Kidney tubule cell (primary cell): ENCODE results near the gene KLF16.

Experiments
- DNase-seq: peaks from one replicate; pipeline ENCODE4 v3.0.0-alpha.2; 2018; ENCODE audit warnings: low spot score

Gene KLF16

DNA sequence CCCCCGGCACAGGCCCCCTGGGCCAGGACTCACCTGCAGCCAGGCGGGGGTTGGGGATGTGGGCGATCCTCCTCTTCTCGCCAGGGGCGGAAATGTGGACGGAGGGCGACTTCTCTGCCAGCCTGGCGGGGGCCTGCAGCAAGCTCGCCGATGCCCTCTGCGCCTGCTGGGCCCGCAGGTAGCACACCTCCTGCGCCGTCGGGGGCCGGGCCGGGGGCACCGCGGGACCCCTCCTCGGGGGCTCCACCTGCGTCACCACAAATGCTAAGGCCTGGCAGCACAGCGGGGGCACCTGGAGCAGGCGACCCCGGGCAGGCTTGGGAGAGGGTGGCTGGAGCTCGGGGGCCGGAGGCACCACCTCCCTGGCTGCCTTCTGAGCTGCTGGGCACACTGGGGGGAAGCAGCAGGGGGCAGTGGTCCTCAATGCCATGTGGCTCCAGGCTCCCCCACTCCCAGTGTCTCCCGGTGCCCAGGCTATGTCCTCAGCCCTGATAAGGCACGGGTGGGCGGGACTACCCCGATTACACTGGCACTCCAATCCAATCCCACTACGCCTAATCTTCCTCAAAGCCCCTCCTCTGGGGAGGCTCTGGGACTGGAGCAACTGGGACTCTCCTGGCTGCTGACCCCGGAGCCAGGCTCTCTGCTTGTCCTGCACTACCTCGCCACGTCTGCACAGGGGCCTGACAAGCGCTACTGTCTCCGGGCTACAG lies 39.7 kb downstream of the KLF16 start:
- no peak for DNase-seq

DNA sequence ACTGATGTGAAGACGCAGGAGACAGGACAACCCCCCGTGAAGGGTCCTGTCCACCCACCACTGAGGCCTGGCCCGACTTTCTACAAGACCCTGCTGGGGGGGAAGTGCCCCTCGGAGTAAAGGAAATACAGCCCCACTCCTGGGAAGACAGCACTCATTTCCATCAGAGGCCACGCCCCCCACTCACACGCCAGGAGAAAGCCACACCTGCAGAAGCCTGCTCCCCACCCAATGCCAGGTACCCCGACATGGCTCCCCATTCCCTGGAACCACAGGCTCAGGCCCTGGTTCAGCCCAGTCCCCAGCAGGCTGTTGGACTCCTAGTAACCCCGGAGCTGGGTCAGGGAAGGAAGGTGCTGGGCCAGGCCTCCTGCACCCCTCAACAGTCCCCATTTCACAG lies 40.4 kb downstream of the KLF16 start:
- no peak for DNase-seq

DNA sequence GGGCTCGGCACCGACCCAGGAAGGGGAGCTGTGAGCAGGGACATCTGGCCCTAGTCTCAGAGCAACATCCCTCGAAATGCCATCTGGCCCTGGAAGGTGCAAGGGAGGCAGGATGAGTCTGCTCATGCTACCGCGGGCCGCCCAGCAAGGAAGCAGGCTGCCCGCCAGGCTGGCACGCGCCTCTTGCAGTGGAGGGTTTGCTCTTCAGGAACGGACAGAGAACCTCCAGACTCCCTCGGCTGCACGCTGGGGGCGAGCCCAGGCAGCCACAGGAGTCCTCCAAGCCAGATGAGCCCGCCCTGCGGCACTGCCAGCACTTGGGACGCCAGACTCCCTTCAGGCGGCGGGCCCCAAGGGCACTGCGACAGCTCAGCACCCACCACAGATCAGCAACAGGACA lies 41.2 kb downstream of the KLF16 start:
- no peak for DNase-seq

DNA sequence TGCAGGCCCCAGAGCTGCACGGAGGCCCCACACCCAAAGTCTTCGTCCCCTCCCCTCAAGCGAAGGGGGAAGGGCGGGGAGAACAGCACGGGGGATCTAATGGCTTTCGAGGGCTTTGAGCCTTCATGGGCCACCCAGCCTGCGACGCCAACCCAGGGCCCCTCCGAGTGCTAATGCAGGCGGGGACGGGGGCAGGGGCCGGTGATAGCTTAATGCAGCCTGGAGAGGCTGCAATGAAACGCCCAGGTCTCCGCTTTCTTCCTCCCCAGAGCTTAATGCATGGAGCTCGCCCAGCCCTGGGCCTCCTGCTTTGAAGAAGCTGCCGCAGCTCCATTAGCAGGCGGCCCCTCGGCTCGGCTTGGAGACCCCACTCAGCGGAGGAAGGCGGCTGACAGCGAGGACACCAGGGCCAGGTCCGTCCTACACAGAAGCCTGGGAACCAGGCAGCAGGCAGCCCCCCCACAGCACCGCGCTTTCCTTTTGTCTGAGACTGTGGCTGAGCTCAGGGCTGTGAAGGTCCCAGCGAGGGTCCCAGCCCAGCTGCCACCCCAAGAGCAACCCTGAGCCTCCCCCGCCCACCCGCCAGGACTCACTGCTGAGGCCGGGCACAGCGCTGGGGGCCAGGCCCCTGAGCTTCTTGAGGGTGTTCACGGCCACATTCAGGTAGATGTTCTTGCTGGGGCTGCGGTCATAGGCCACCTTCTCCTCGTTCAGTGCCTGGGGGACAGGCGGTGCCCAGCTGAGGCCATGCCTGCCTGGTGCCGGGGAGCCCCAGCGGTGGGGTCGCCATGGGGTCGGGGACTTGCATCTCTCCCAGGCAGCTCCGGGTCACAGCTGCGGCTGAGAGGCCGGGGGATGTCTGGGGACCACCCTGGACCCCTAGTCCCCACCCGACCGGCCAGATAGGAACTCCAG lies 43.8 kb downstream of the KLF16 start:
- DNase-seq, result no peak

DNA sequence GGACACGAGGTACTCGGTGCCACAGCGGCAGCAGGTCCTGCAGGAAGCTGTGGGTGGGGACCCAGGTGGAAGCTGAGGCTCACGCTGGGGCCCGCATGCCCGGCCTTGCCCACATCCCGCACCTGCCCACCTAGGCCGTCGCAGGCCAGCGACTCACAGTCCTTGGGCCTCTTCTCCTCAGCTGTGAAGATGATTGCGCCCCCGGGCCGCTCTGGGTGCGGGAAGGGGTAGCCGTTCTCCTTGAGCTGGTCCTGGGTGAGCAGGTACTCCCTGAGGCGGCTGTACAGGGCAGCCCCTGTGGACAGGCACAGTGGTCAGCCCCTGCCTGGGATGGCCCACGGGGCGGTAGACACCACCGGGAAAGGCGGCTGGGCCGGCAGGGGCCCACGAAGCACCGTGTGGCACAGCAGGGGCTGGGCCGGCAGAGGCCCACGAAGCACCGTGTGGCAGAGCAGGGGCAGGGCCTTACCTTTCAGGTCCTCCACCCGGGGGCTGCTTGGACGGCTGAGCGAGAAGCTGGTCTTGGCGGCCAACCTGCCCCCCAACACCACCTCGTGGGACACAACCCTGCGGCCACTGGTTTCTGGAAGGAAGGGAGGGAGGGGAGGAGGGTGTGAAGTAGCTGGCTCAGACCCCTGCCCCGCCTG lies 44.7 kb downstream of the KLF16 start:
- DNase-seq, result no peak

DNA sequence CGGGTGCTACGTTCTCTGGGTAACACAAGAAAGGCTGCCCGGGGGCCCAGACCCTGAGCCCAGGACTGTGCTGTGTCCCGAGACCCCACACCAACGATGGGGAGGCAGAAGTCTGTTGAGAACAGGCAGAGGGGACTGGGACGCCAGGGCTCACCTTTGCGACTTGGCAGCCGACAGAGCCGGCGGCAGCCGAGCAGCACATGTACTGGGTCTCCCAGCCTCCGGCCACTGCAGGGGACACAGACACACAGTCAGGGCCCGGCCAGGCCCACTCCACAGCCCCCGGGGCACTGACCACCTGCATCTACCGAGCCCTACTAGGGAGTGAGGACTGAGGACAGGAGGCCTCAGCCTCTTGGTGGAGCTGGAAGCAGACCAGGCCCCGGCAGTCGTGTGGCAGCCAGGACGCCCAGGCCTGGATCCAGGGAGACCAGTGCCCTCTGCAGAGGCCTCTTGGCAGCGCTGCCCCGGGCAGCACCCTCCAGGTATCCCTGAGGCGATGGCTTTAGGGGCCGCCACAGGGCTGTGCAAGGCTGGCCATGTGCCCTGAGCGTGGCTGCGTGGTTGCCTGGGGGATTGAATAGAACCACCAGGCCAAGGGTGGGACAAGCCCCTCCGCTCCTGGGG lies 45.7 kb downstream of the KLF16 start:
- DNase-seq, result no peak

DNA sequence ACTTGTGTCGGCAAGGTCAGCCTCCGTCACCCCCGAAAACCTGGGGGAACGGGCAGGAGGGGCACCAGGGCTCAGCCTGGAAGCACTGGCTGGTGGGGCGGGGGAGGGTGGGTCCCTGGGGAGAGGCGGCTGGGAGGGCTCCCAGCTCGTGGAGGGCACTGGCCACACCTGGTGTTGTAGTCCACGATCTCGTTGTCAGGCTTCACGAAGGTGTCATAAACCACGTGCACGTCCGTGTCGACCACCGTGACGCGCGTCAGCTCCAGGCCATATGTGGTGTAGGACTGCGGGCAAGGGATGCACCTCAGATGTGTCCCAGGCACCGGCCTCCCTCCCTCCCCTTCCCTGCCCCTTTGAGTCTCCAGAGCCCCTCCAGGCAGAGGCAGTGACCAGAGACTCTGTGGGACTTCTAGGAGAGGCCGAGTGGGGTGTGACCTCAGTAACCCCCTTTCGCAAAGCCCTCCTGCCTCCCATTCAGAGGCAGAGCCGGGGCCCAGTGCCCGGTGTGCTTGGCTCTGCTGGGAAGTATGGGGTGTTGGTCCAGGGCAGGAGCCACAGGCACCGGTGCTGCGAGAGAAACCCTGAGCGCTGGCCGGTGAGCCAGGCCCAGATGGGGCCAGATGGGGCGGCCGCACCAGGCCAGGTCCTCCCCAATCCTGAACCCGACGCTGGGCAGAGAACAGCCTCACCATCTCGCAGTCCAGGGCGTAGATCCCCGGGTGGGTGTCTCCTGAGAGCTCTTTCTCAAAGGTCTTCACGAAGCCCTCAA lies 46.7 kb downstream of the KLF16 start:
- DNase-seq, result no peak

DNA sequence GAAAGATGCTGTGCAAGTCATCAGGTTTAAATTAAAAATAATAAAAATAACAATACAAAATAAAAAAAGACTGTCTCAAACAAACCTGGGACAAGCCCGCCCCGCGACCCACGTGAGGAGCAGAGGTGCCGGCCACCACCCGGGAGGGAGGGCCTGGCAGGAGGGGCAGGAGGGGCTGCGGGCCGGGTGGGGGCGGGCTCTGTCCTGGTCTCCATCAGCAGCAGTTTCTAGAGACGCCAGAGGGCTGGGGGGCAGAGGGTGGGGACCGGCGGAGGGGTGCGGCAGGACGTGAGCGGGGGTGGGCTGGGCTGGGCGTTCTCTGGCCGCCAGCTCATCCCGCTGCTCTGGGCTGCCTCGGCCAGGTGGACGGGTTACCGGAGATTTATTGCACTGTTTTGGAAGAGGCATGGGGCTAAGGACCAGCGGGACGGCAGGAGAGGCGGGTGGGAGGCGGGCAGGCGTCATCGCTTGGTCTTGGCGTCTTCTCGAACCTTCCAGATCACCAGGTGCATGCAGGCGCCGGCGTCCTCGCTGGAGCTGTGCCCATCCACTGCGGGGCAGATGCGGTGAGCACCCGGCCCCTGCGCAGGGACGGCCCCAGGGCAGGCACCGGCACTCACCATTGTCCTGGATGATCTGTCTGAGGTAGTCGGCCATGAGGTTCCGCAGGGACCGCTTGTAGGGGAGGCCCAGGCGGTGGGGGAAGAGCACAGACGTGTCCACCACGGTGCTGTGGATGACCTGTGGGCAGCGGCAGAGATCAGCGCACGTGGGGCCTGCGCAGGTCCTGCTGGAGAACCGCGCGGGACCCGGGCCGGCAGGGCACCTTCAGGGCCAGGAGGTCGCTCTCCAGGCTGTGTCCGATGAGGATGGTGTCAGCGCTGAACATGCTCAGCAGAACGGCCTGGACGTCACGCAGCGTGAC lies 47.5 kb downstream of the KLF16 start:
- no peak for DNase-seq

DNA sequence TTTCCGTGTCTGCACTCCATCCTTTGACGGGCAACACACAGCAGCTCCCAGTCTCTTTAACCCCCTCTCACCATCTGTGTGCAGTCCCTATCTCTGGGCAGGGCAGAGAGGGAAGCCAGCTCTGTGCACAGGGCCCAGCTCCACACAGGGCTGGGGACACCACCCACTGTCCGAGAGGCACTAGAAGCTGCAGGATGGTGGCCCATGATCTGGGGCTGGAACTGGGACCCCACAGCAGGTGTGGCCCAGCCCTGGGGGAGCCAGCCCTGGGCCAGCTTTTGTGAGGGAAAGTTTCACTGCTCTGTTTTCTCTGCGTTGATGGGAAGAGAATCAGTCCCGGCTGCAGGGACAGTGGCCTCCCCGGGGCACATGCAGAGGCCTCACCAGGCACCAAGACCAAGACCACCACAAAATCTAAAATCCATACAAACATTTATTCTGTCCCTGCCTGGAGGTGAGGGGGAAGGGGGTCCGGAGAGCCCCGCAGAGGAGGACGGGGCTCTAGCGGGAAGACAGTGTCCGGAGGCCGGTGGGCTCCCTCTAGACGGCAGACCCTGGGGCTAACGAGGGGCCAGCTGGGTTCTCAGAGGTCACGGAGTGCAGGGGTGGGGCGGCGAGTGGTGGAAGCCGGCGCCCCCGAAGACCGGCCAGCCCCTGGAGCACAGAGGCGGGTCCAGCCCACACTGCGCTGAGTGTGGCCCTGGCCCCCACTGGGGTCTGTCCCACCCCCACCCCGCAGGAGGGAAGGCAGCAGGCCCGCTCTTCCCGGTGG lies 48.4 kb downstream of the KLF16 start:
- no peak for DNase-seq

DNA sequence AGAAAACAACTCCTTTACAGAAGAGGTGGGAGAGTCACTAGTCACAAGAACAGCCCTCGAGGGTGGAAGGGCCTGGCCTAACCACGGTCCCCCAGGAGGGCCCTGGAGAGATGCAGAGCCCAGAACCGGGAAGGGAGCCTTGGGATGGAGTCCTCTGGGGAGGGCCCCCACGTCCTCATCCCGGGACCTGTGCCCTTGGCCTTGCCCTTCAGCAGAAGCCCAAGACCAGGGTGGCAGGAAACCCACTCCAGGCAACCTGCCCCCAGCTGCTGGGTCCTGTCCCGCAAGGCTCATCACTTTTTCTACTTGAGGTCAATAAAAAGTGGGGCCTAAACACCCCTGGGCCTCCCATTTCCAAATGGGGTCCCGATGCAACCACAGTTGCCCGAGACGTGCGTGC lies 49.0 kb downstream of the KLF16 start:
- DNase-seq, result no peak

DNA sequence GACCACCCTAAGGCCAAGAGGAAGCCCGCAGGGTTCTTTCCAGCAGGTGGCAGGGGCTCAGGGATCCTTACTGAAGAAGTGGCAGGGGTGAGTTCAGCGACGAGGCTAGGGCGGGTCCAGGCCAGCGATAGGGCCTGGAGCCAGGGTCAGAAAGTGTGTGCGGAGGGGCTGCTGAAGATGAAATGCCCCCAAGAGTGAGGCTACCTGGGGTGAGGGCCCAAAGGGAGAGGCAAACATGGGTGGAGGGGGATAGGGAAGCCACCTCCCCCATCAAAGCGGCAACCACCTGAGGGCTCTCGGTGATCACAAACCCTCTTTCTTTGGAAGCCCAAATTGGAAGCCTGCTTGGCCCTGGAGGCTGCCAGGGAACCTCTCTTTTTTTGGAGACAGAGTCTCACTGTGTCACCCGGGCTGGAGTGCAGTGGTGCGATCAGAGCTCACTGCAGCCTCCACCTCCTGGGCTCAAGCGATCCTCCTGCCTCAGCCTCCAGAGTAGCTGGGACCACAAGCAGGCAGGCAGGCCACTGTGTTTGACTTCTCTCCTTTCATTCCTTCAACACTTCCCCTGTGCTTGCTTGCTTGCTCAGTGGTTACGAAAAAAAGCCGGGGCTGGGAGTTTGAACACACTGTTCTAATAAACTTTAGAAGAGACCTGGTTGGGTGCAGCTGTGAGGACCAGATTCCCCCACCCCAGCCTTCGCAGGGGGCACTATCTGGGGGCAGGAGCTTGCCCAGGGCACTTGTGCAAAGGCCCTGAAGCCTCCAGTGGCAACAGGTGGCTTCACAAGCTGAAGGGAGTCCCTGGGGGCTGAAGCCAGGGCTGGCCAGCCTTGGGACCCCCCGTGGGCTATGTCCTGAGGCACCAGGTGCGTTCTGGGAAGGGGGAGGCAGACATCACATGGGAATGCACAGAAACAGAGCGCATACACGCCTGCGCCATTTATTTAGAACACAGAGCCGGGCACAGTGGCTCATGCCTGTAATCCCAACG lies 49.9 kb downstream of the KLF16 start:
- DNase-seq, result no peak

DNA sequence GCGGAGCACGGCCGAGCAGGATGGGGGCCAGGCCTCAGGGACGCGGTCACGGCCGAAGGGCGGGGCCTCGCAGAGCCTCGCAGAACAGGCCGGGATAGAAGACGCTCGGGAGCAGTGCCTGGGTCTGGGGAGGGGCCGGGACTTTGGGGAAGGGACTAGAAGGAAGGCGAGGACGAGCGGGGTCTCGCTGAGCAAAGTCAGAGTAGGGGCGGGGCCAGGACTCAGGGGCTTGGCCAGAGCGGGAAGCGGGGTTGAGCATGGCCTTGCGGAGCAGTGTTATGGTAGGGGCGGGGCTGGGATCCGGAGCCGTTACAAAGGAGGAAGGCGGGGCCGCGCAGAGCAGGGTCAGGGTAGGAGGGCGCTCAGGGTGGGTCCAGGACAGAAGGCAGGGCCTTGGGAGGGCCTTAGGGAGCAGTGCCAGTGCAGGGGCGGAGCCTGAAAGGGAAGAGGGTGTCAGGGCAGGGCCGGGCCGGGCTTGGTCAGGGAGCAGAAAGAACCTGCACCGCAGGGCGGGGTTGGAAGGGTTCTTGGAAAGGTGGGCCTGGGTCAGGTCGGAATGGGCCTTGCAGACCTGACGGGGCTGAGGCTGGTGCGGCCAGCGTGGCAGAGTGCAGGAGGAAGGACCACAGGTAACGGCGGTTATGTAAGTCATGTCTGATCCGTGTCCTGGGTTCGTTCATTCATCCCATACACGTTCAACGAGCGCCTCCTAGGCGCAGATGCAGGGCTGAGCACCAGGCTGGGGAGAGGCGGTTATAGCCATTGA lies 50.8 kb downstream of the KLF16 start:
- DNase-seq, result peak; percentile 97

DNA sequence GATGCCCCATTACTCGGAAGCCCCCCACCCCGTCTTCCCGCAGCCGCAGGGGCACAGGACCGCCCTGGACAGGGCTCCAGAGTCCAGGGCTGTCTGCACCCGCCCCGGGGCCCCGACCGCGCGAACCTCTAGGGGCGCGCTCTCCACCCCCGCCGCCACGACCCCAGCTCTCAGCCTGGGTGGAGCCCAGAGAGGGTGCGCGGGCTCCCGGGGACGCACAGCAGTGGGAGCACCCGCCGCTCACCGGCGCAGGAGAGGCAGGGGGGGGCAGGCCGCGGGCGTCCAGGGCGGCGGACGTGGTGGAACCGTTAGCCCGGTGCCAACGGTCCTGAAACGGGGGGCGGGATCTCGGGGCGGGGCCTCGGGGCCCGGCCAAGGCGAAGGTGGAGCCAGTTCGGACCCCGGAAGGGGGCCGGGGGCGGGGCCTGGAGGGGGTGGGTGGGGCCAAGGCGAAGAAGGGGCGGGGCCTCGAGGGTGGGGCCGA lies 51.4 kb downstream of the KLF16 start, which contains the start of gene ATP8B3:
Gene ATP8B3 (minus strand): TSS at position 335 of the 484 bp plus-strand sequence. CDS start 540 bp downstream, outside the sequence.
- DNase-seq, result no peak

DNA sequence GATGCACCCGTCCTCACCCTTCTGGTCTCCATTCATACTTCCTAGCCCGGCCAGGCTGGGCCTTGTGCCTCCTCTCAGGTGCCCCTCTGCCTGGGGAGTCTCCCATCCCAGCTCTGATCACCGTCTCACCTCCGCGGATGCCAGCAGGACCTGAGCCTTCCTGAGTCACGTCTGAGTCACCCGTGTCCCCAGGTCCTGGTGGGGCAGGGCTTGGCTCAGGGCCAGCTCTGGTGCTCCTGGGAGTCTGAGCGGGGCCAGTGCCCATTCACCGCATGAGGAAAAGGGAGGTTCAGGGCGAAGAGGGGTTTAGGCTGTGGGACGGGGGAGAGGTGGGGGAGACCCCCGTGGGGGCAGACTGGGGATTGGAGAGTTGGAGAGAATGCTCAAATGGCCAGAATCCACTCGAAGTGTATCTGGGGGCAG lies 51.9 kb downstream of the KLF16 start:
- peak; percentile 95 for DNase-seq

DNA sequence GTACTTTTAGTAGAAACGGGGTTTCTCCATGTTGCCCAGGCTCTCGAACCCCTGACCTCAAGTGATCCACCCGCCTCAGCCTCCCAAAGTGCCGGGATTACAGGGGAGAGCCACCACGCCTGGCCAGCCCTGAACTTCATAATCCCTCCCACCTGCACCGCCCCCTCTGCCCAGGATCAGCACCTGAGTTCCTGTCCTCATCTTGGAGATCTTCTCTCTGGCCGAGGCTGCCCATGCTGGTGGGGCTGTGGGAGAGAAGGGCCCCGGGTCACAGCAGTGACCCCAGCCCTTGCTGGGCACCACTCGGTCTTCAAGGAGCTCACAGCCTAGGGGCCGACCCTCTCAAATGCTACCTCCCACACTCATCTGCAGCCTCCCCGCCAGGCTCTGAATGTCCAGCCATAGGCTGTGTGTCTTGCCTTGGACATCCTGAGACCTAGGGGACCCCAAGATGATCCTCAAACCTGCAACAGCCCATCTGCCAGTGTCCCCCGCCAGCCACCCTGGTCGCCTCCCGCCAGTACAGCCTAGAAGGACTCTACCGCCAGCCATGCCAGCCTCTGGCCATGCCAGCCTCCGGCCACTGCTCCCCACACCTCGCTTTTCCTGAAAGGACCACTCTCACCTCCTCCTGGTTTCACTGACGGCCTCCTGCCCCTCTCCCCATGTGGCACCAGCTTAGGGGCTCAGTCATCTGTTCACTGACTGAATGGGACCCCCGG lies 52.8 kb downstream of the KLF16 start:
- no peak for DNase-seq

DNA sequence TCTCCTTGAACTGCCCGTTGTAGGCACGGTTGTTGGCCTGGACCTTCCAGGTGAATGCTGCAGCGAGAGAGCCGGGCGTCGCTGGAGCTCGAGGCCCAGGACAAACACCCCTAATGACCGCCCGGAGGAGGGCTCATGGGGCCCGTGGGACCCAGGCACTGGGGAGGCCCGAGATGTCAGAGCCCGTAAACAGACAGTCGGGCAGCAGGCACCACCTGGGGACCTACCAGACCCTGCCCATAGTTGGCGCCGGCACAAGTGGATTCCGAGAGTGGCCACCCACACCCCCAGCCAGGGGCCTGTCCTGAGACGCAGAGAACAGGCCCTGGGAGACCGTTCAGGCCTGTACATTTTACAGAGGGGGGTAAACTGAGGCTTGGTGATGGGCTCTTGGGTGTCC lies 53.7 kb downstream of the KLF16 start:
- no peak for DNase-seq

DNA sequence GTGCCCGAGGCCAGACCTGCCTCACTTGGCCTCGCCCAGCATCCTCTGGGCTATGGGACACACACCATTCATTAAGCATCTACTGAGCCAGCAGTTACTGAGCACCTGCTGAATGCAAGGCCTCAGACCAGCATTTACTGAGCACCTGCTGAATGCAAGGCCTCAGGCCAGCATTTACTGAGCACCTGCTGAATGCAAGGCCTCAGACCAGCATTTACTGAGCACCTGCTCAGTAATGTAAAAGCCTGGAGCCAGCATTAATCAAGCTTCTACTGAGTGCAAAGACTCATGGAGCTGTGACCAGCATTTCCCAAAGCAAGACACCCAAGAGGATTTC lies 55.0 kb downstream of the KLF16 start:
- no peak for DNase-seq
